SK-N-SH treated with all-trans-retinoic acid at 6 μM for 48 hours (cell line): Measurements from ENCODE around the gene NFAT5.

ENCODE experiments used
- ATAC-seq: fragments of 200-7000 bp; cut with Tn5 transposase; 3 replicates; pipeline ENCODE4 v1.9.1; 2020; ENCODE audit warnings: mild to moderate bottlenecking, moderate library complexity
- ARNTL ChIP-seq: fragments of 450-650 bp; formaldehyde crosslinking; IDR thresholded peaks from 2 replicates; pipeline ENCODE4 v1.5.0; 2020; ENCODE audit warnings: low read depth, mild to moderate bottlenecking, moderate library complexity, borderline replicate concordance
- BACH2 ChIP-seq: fragments of 250-450 bp; sonication (Bioruptor Pico); IDR thresholded peaks from 2 replicates; pipeline ENCODE4 v1.9.0; 2021; ENCODE audit warnings: mild to moderate bottlenecking, borderline replicate concordance
- CSDC2 ChIP-seq: fragments of 250-450 bp; sonication (Bioruptor Pico); IDR thresholded peaks from 2 replicates; pipeline ENCODE4 v1.5.0; 2020; ENCODE audit warnings: mild to moderate bottlenecking, moderate library complexity
- ESRRG ChIP-seq: fragments of 250-450 bp; sonication (Bioruptor Pico); IDR thresholded peaks from 2 replicates; pipeline ENCODE4 v1.6.1; 2021; ENCODE audit warnings: mild to moderate bottlenecking
- GLIS3 ChIP-seq: fragments of 250-450 bp; sonication (Bioruptor Pico); IDR thresholded peaks from 2 replicates; pipeline ENCODE4 v1.5.0; 2020; ENCODE audit warnings: mild to moderate bottlenecking, moderate library complexity
- ISL1 ChIP-seq: fragments of 250-450 bp; sonication (Bioruptor Pico); IDR thresholded peaks from 2 replicates; pipeline ENCODE4 v2.1.2; 2022; ENCODE audit warnings: mild to moderate bottlenecking, moderate library complexity
- OSR1 ChIP-seq: fragments of 250-450 bp; sonication (Bioruptor Pico); IDR thresholded peaks from 2 replicates; pipeline ENCODE4 v1.8.0; 2022; ENCODE audit warnings: moderate library complexity, mild to moderate bottlenecking, inconsistent platforms
- PPARA ChIP-seq: fragments of 250-450 bp; sonication (Bioruptor Pico); IDR thresholded peaks from 2 replicates; pipeline ENCODE4 v1.5.0; 2020; ENCODE audit warnings: mild to moderate bottlenecking, borderline replicate concordance
- RARB ChIP-seq: fragments of 250-450 bp; sonication (Bioruptor Pico); IDR thresholded peaks from 2 replicates; pipeline ENCODE4 v1.8.0; 2021; ENCODE audit warnings: mild to moderate bottlenecking, moderate library complexity
- SNAI2 ChIP-seq: fragments of 250-450 bp; sonication (Bioruptor Pico); IDR thresholded peaks from 2 replicates; pipeline ENCODE4 v1.5.0; 2020; ENCODE audit warnings: mild to moderate bottlenecking, moderate library complexity
- TCF4 ChIP-seq: fragments of 250-450 bp; sonication (Bioruptor Pico); IDR thresholded peaks from 2 replicates; pipeline ENCODE4 v1.8.0; 2021; ENCODE audit warnings: mild to moderate bottlenecking, moderate library complexity, borderline replicate concordance
- TOX ChIP-seq: fragments of 250-450 bp; sonication (Bioruptor Pico); IDR thresholded peaks from 2 replicates; pipeline ENCODE4 v1.8.0; 2021; ENCODE audit warnings: mild to moderate bottlenecking, moderate library complexity, borderline replicate concordance
- TSHZ2 ChIP-seq: fragments of 250-450 bp; sonication (Bioruptor Pico); IDR thresholded peaks from 2 replicates; pipeline ENCODE4 v1.5.0; 2020; ENCODE audit warnings: mild to moderate bottlenecking, moderate library complexity
- ZC3H10 ChIP-seq: fragments of 250-450 bp; sonication (Bioruptor Pico); IDR thresholded peaks from 2 replicates; pipeline ENCODE4 v1.5.1; 2021; ENCODE audit warnings: mild to moderate bottlenecking, moderate library complexity
- ZFP3 ChIP-seq: fragments of 250-450 bp; sonication (Bioruptor Pico); IDR thresholded peaks from 2 replicates; pipeline ENCODE4 v1.5.0; 2020; ENCODE audit warnings: mild to moderate bottlenecking, moderate library complexity
- ZFP30 ChIP-seq: fragments of 450-650 bp; formaldehyde crosslinking; IDR thresholded peaks from 2 replicates; pipeline ENCODE4 v1.5.0; 2022; ENCODE audit warnings: mild to moderate bottlenecking, moderate library complexity
- ZNF565 ChIP-seq: fragments of 450-650 bp; formaldehyde crosslinking; conservative IDR thresholded peaks from 2 replicates; pipeline ENCODE4 v1.5.0; 2020; ENCODE audit warnings: low read depth, mild to moderate bottlenecking, moderate library complexity
- ZNF8 ChIP-seq: fragments of 450-650 bp; formaldehyde crosslinking; IDR thresholded peaks from 2 replicates; pipeline ENCODE4 v1.5.0; 2020; ENCODE audit warnings: mild to moderate bottlenecking, moderate library complexity
- TF ChIP-seq, protein P1 (sequence below): fragments of 250-450 bp; sonication (Bioruptor Pico); IDR thresholded peaks from 2 replicates; pipeline ENCODE4 v1.8.0; 2021; ENCODE audit warnings: low read depth, mild to moderate bottlenecking, moderate library complexity, borderline replicate concordance
- TF ChIP-seq, protein P2 (sequence below): fragments of 250-450 bp; sonication (Bioruptor Pico); IDR thresholded peaks from 2 replicates; pipeline ENCODE4 v1.8.0; 2020; ENCODE audit warnings: mild to moderate bottlenecking, moderate library complexity, borderline replicate concordance
- TF ChIP-seq, protein P3 (sequence below): fragments of 250-450 bp; sonication (Bioruptor Pico); IDR thresholded peaks from 2 replicates; pipeline ENCODE4 v1.5.1; 2021; ENCODE audit warnings: mild to moderate bottlenecking, moderate library complexity

Gene NFAT5

DNA sequence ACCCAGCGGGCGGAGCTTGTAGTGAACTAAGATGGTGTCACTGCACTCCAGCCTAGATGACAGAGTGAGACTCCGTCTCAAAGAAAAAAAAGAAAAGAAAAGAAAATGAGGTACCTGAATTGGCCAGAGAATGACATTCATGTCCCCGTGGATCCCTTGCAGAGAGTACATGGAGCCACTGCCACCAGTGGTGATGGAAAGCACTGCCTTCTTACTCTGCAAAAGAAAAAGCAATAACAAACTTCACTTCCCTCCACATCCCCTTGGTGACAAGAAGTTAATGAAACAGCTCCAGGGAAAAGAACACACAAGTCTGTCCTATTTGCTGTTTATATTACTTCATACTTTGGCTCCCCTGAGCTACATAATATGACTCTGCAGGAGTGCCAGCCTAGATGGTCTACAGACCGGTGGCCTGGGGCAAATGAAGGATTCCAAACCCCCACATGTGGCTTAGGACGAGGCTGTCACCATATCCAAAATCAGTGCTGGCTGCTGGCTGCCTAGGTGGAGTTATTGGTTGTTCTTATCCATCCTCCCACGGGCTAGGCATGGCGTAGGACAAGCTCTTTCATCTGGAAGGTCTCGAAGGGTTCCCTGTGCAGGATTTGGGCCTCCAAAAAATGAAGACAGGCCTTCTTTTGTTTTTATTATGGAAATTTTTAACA, 147.3 kb downstream of the NFAT5 start:
- TF ChIP-seq, protein P1, sequence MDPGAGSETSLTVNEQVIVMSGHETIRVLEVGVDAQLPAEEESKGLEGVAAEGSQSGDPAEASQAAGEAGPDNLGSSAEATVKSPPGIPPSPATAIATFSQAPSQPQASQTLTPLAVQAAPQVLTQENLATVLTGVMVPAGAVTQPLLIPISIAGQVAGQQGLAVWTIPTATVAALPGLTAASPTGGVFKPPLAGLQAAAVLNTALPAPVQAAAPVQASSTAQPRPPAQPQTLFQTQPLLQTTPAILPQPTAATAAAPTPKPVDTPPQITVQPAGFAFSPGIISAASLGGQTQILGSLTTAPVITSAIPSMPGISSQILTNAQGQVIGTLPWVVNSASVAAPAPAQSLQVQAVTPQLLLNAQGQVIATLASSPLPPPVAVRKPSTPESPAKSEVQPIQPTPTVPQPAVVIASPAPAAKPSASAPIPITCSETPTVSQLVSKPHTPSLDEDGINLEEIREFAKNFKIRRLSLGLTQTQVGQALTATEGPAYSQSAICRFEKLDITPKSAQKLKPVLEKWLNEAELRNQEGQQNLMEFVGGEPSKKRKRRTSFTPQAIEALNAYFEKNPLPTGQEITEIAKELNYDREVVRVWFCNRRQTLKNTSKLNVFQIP (CRISPR knock-in tag) = no peak
- TF ChIP-seq, protein P2, sequence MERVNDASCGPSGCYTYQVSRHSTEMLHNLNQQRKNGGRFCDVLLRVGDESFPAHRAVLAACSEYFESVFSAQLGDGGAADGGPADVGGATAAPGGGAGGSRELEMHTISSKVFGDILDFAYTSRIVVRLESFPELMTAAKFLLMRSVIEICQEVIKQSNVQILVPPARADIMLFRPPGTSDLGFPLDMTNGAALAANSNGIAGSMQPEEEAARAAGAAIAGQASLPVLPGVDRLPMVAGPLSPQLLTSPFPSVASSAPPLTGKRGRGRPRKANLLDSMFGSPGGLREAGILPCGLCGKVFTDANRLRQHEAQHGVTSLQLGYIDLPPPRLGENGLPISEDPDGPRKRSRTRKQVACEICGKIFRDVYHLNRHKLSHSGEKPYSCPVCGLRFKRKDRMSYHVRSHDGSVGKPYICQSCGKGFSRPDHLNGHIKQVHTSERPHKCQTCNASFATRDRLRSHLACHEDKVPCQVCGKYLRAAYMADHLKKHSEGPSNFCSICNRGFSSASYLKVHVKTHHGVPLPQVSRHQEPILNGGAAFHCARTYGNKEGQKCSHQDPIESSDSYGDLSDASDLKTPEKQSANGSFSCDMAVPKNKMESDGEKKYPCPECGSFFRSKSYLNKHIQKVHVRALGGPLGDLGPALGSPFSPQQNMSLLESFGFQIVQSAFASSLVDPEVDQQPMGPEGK = no peak
- TF ChIP-seq, all 23 proteins: peak for 0

GRCh38 chr16:69717066-69717465, 151.3 kb downstream of the NFAT5 start:
- TF ChIP-seq ZFP3 (CRISPR knock-in tag) = no peak
- TF ChIP-seq GLIS3 (CRISPR knock-in tag) = no peak
- TF ChIP-seq ZFP30 (CRISPR knock-in tag) = no peak
- no peak for TF ChIP-seq TCF4 (CRISPR knock-in tag)
- TF ChIP-seq, protein P1 (CRISPR knock-in tag) = no peak
- TF ChIP-seq ZNF565 = no peak
- TF ChIP-seq RARB (CRISPR knock-in tag) = no peak
- ATAC-seq = no peak

More for the DNA sequence above, 147.3 kb downstream of the NFAT5 start:
- ATAC-seq = no peak

GRCh38 chr16:69718111-69718764, 152.5 kb downstream of the NFAT5 start:
- TF ChIP-seq PPARA (CRISPR knock-in tag) = no peak
- peak; percentile 41 for TF ChIP-seq ISL1
- ATAC-seq = no peak; the same call in 2 of the 3 replicates

DNA sequence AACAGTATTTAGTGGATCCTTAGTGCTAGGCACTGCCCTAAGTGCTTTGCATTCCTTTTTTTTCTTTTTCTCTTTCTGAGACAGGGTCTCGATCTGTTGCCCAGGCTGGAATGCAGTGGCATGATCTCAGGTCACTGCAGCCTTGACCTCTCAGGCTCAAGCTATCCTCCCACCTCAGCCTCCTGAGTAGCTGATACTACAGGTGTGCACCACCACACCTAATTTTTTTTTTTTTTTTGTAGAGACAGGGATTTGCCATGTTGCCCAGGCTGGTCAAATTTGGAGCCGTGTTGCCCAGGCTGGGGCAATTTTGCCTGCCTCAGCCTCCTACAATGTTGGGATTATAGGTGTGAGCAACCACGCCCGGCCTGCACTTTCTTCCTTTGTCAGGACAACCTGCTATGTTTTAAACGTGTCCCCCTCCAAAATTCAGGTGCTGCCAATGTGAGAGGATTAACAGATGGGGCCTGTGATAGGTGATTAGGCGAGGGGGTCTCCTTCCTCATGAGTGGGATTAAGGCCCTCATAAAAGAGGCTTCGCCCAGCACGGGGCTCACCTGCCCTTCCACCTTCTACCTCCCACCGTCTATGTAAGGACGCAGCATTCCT, 155.2 kb downstream of the NFAT5 start:
- no peak for ATAC-seq
- no peak for TF ChIP-seq CSDC2 (CRISPR knock-in tag)
- TF ChIP-seq SNAI2 (CRISPR knock-in tag) = no peak
- TF ChIP-seq ISL1 = no peak
- no peak for TF ChIP-seq ZNF565
- no peak for TF ChIP-seq ARNTL
- TF ChIP-seq, protein P1 (CRISPR knock-in tag) = no peak
- TF ChIP-seq, protein P2 = no peak
- no peak for TF ChIP-seq OSR1
- no peak for TF ChIP-seq ZNF8
- no peak for TF ChIP-seq ZC3H10 (CRISPR knock-in tag)
- TF ChIP-seq BACH2 = no peak
- TF ChIP-seq RARB (CRISPR knock-in tag) = no peak
- TF ChIP-seq ESRRG (CRISPR knock-in tag) = no peak
- no peak for TF ChIP-seq ZFP3 (CRISPR knock-in tag)
- TF ChIP-seq, protein P3, sequence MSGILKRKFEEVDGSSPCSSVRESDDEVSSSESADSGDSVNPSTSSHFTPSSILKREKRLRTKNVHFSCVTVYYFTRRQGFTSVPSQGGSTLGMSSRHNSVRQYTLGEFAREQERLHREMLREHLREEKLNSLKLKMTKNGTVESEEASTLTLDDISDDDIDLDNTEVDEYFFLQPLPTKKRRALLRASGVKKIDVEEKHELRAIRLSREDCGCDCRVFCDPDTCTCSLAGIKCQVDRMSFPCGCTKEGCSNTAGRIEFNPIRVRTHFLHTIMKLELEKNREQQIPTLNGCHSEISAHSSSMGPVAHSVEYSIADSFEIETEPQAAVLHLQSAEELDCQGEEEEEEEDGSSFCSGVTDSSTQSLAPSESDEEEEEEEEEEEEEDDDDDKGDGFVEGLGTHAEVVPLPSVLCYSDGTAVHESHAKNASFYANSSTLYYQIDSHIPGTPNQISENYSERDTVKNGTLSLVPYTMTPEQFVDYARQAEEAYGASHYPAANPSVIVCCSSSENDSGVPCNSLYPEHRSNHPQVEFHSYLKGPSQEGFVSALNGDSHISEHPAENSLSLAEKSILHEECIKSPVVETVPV (CRISPR knock-in tag) = no peak
- TF ChIP-seq TSHZ2 (CRISPR knock-in tag) = no peak
- TF ChIP-seq TOX (CRISPR knock-in tag) = no peak
